ENCODE measurements around the gene MVB12B.

DNA sequence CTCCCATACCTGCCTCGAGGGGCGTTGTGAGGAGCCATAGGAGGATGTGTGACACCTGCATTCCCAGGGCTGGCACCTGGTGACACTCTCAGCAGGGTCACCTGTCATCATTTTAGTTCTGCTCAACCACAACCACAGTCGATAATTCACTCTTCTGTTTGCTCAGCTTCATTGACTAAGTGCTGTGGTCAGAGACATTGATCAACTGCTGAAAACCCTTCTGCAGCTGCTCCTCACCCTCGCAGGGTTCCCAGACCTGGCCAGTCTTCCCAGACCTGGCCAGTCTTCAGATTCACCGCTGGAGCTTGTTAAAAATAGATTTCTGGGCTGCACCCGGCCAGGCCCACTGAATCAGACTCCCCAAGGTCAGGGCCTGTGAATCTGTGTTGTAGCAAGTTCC lies 92.8 kb downstream of the MVB12B start:
- TF ChIP-seq, protein P1, sequence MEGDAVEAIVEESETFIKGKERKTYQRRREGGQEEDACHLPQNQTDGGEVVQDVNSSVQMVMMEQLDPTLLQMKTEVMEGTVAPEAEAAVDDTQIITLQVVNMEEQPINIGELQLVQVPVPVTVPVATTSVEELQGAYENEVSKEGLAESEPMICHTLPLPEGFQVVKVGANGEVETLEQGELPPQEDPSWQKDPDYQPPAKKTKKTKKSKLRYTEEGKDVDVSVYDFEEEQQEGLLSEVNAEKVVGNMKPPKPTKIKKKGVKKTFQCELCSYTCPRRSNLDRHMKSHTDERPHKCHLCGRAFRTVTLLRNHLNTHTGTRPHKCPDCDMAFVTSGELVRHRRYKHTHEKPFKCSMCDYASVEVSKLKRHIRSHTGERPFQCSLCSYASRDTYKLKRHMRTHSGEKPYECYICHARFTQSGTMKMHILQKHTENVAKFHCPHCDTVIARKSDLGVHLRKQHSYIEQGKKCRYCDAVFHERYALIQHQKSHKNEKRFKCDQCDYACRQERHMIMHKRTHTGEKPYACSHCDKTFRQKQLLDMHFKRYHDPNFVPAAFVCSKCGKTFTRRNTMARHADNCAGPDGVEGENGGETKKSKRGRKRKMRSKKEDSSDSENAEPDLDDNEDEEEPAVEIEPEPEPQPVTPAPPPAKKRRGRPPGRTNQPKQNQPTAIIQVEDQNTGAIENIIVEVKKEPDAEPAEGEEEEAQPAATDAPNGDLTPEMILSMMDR (IDR thresholded peaks at IDR 0.05; ENCODE audit: low read depth, low read length), result no peak
- TF ChIP-seq POLR2A (IDR thresholded peaks at IDR 0.05; ENCODE audit: extremely low read depth, insufficient read length), result no peak
- TF ChIP-seq, protein P2, sequence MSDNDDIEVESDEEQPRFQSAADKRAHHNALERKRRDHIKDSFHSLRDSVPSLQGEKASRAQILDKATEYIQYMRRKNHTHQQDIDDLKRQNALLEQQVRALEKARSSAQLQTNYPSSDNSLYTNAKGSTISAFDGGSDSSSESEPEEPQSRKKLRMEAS (IDR thresholded peaks at IDR 0.05; ENCODE audit: low read depth, low read length), result no peak
- TF ChIP-seq MYC (IDR thresholded peaks at IDR 0.05; ENCODE audit: low read depth, low read length), result no peak
